ENCODE measurements around the gene CCDC86.

- TF ChIP-seq ZNF416 (CRISPR knock-in tag; IDR thresholded peaks at IDR 0.05) = no peak
- TF ChIP-seq CTCF (IDR thresholded peaks at IDR 0.05) = no peak
- TF ChIP-seq, protein P1, sequence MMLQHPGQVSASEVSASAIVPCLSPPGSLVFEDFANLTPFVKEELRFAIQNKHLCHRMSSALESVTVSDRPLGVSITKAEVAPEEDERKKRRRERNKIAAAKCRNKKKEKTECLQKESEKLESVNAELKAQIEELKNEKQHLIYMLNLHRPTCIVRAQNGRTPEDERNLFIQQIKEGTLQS (CRISPR knock-in tag; conservative IDR thresholded peaks at IDR 0.05) = no peak
- no peak for TF ChIP-seq ETV6 (CRISPR knock-in tag; IDR thresholded peaks at IDR 0.05)
- TF ChIP-seq SMAD3 (CRISPR knock-in tag; IDR thresholded peaks at IDR 0.05; ENCODE audit: borderline replicate concordance) = no peak
Measured at GRCh38 chr11:60870733-60871377, 28.9 kb downstream of the CCDC86 start.
